GM18951 (cell line): Measurements from ENCODE around the gene ASXL2.
"Not testable (repeated sequence)": the region's sequence is repeated elsewhere in the genome, so short reads cannot be mapped to it uniquely, and the experiment has no call there.

Experiments used
- POLR2A ChIP-seq: IDR thresholded peaks from 4 replicates; pipeline ENCODE4 v1.6.1; 2011; ENCODE audit warnings: mild to moderate bottlenecking; ENCODE audit not compliant: insufficient read length, insufficient read depth; ENCODE audit errors: extremely low read depth
- in situ Hi-C: fragments of 300-500 bp; cut with MboI; formaldehyde crosslinking; loops from one replicate; pipeline ENCODE4 v1.12.0; 2022; ENCODE audit warnings: low sequenced_read_pairs, mixed read lengths, inconsistent platforms; ENCODE audit not compliant: unreplicated experiment

ASXL2 gene

GRCh38 chr2:25878361-25879132, at the start of gene ASXL2:
Gene ASXL2 (minus strand): TSS chr2:25878487. CDS start chr2:25878222, 265 bp downstream.
- peak; percentile 94 for TF ChIP-seq POLR2A
- in situ Hi-C loops, result no loop called here

DNA sequence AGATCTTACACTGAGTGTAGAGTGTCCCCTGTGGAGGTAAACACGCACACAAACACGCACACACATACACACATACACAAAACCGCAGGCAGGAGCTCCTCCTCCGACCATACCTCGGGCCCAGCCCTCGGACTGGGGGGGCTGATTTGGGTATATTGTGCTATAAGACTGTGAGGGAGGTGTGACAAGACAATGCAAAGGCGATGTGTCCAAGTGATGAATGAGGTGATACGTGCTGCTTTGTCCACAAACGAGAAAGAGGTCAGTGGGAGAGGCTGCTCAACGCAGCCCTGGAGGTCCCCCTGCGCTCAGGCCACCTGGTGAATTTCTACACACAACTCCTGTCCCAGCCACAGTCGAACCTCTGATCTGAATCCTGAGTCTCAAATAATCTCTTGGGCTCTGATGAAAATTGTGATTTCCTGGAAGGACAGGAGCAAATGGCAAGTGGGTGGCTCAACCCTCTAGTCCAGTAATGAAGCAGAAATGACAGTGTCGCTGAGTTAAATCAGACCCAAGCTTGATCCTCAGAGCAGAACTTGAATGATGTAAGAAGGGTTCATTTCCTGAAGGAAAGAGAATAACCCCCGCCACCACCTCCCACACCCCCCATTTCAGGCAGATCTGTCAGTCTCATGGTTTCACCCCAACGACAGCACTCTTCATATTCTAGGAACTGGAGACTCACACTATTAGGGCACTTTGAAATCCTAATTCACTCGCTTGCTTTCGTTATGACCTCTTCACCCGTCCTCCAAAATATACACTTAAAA, 48.9 kb upstream of the ASXL2 start:
- in situ Hi-C loops, result loop anchor here (25.0 kb wide), 1 partner anchor 785 kb away; no protein-coding TSS in a partner anchor
- TF ChIP-seq POLR2A, result no peak

- in situ Hi-C loops, result no loop called here
- no peak for TF ChIP-seq POLR2A
These were observed 44.2 kb upstream of the ASXL2 start for GRCh38 chr2:25922501-25922900.

DNA sequence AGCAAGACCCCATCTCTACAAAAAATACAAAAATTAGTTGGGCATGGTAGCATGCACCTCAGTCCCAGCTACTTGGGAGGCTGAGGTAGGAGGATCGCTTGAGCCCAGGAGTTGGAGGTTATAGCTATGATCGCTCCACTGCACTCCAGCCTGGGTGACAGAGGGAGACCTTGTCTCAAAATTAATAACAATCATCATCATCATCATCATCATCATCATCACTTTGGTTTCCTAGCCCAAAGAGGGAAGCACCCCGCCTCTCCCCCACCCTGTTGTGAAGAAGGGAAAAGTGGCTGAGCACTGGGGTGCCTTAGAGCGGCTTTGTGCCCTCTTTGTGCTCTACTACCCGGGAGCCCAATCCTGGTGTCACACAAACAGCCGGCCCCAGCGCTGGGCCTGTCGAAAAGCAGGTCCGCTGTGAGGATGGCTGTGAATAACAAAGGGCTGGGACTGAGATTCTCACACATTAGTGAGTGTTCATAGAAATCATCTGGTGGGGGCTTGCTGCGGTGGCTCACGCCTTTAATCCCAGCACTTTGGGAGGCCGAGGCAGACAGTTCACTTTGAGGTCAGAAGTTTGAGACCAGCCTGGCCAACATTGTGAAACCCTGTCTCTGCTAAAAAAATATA, 42.6 kb upstream of the ASXL2 start:
- no peak for TF ChIP-seq POLR2A
- in situ Hi-C loops, result no loop called here

GRCh38 chr2:25920336-25920735, 42.0 kb upstream of the ASXL2 start:
- in situ Hi-C loops, result no loop called here
- no peak for TF ChIP-seq POLR2A

GRCh38 chr2:25917832-25918231, 39.5 kb upstream of the ASXL2 start:
- TF ChIP-seq POLR2A, result no peak
- in situ Hi-C loops, result no loop called here

GRCh38 chr2:25917411-25917810, 39.1 kb upstream of the ASXL2 start:
- in situ Hi-C loops, result not testable (repeated sequence)

GRCh38 chr2:25915944-25916772, 37.9 kb upstream of the ASXL2 start:
- in situ Hi-C loops, result not testable (repeated sequence)

- in situ Hi-C loops, result not testable (repeated sequence)
These were observed 37.1 kb upstream of the ASXL2 start for GRCh38 chr2:25915411-25915810.

- in situ Hi-C loops, result not testable (repeated sequence)
These were observed 35.3 kb upstream of the ASXL2 start for GRCh38 chr2:25913696-25913973.

GRCh38 chr2:25912851-25913695, 34.8 kb upstream of the ASXL2 start:
- in situ Hi-C loops, result no loop called here
- no peak for TF ChIP-seq POLR2A

GRCh38 chr2:25909574-25909973, 31.3 kb upstream of the ASXL2 start:
- in situ Hi-C loops, result not testable (repeated sequence)

DNA sequence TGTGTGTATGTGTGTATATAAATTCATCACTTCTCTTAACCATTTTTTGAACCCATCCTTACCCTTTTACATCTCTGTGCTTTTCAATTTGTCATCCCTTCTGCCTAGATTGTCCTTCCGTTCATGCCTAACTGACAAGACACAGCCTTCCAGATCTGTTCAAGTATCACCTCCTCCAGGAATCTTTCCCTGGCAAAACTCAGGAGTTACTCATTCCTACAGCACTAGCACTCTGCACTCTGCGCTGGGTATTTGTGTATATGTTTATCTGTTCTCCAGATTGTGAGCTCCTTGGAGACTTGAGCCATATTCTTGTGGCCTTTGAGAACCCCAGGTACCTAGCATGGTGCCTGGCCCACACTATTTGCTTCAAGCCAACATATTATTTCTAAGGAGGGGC, 26.8 kb upstream of the ASXL2 start:
- in situ Hi-C loops, result no loop called here
- TF ChIP-seq POLR2A, result no peak
